Ishikawa (cell line): ENCODE data around the gene PPP1CB.

Experiments used
- CREB1 ChIP-seq: IDR thresholded peaks from 2 replicates; pipeline ENCODE4 v1.6.1; 2012; ENCODE audit warnings: low read depth
- EGR1 ChIP-seq: IDR thresholded peaks from 2 replicates; pipeline ENCODE4 v1.6.1; 2012
- EP300 ChIP-seq: IDR thresholded peaks from 2 replicates; pipeline ENCODE4 v1.6.1; 2012; ENCODE audit warnings: borderline replicate concordance
- NFIC ChIP-seq: IDR thresholded peaks from 2 replicates; pipeline ENCODE4 v1.6.1; 2012
- RAD21 ChIP-seq: IDR thresholded peaks from 2 replicates; pipeline ENCODE4 v1.6.1; 2012; ENCODE audit warnings: low read depth
- TAF1 ChIP-seq: IDR thresholded peaks from 2 replicates; pipeline ENCODE4 v1.6.1; 2012; ENCODE audit warnings: low read depth, mild to moderate bottlenecking
- TCF12 ChIP-seq: IDR thresholded peaks from 2 replicates; pipeline ENCODE4 v1.6.1; 2012; ENCODE audit warnings: low read depth
- YY1 ChIP-seq: IDR thresholded peaks from 2 replicates; pipeline ENCODE4 v1.6.1; 2012; ENCODE audit warnings: low read depth
- TF ChIP-seq, protein P1 (sequence below): IDR thresholded peaks from 2 replicates; pipeline ENCODE4 v1.6.1; 2012; ENCODE audit warnings: low read depth, mild to moderate bottlenecking

DNA sequence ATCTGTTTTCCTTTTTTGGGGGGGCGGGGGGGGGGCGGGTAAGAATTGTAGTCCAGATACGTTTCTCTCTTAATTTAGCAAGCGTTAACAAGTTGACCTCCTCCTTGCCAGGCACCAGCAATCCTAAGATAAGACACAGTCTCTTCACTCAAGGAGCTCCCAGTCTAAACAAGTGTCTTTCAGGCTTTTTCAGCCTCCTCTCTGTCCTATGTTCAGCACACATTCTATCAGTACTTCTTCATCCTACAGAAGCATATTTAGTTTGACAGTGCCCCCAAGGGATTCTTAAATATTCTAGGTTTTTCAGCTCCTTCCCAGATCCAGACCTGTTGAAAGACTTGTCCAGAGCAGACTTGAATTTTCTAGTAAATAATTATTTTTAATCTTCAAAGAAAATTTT is 2.7 kb downstream of the PPP1CB start:
- no peak for TF ChIP-seq YY1
- no peak for TF ChIP-seq CREB1
- TF ChIP-seq TCF12, result no peak
- TF ChIP-seq, protein P1, sequence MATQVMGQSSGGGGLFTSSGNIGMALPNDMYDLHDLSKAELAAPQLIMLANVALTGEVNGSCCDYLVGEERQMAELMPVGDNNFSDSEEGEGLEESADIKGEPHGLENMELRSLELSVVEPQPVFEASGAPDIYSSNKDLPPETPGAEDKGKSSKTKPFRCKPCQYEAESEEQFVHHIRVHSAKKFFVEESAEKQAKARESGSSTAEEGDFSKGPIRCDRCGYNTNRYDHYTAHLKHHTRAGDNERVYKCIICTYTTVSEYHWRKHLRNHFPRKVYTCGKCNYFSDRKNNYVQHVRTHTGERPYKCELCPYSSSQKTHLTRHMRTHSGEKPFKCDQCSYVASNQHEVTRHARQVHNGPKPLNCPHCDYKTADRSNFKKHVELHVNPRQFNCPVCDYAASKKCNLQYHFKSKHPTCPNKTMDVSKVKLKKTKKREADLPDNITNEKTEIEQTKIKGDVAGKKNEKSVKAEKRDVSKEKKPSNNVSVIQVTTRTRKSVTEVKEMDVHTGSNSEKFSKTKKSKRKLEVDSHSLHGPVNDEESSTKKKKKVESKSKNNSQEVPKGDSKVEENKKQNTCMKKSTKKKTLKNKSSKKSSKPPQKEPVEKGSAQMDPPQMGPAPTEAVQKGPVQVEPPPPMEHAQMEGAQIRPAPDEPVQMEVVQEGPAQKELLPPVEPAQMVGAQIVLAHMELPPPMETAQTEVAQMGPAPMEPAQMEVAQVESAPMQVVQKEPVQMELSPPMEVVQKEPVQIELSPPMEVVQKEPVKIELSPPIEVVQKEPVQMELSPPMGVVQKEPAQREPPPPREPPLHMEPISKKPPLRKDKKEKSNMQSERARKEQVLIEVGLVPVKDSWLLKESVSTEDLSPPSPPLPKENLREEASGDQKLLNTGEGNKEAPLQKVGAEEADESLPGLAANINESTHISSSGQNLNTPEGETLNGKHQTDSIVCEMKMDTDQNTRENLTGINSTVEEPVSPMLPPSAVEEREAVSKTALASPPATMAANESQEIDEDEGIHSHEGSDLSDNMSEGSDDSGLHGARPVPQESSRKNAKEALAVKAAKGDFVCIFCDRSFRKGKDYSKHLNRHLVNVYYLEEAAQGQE, result no peak
- no peak for TF ChIP-seq EGR1
- TF ChIP-seq RAD21, result no peak
- no peak for TF ChIP-seq NFIC
- no peak for TF ChIP-seq TAF1
- no peak for TF ChIP-seq EP300
